ENCODE measurements around the gene PSORS1C1.

PSORS1C1 gene

DNA sequence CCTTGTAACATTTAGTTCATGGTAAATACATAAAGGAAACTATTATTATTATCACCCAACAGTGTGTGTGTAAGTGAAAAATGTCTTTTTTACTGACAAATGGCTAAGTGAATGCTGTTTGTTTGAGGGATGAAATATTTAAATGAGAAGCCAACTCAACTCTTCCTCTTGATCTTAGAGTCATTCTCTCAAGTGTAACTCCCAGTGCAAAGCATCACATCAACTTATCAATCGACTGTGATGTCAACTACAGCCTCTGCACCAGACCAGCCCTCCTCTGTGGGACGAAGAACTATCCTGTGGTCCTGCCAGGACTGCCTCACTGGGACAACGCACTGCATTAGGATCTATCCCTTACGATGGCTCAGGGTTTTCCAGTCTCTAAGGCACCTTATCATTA, 7.5 kb upstream of the PSORS1C1 start:
- H3K27me3 ChIP-seq (ENCODE audit: insufficient read depth, poor library complexity, severe bottlenecking), result no peaks in the 10 kb centered on the region
- DNase-seq (ENCODE audit: low read depth in 1 of 2, low spot score in 1 of 2), result no peak
- TF ChIP-seq GABPA (IDR thresholded peaks at IDR 0.05; ENCODE audit: low read depth) (no peak), REST (IDR thresholded peaks at IDR 0.05; ENCODE audit: insufficient replicate concordance, low read depth) (no peak), CTCF (IDR thresholded peaks at IDR 0.05; ENCODE audit: insufficient read depth, low read length) (no peak), POLR2AphosphoS5 (IDR thresholded peaks at IDR 0.05; ENCODE audit: low read depth) (no peak), SPI1 (IDR thresholded peaks at IDR 0.05; ENCODE audit: borderline replicate concordance, low read depth) (no peak)
- H3K27ac ChIP-seq (replicated peaks), result no peak overlapping the region
- no peak overlapping the region for H3K4me3 ChIP-seq (replicated peaks; ENCODE audit: insufficient read depth, low read length)

DNA sequence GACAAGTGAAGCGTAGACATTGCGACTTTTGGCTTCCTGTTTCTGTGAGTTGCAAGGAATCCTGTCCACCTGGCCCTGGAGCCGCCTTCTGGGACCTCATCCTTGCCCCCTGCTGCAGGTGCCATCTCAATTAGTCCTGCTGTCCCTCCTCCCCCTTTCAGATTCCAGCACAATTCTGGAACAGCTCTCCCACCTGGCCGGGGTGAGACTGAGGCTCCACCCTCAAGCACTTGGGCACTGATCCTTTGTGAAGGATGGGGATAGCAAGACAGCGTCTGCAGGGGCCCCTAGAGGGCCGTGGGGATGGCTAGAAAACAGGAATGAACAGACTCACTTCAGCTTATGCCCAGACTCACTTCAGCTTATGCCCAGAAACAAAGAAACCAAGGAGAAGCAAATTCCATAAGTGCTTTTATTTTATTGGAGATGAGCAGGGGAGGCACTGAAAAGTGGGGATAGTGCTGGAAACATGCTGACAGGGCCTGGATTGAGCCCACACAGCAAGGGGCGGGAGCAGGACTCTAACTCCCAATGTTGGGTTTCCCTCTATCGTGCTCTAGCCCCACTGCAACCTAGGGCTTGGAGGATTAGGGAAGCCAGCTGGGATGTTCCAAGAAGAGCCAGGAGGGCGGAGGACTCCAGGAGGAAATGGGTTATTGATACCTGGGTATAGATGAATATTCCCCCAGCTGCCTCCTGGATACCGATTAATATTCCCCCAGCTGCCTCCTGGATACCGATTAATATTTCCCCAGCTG, 3.6 kb upstream of the PSORS1C1 start:
- peaks cover 6% of the 10 kb centered on the region for H3K27me3 ChIP-seq (ENCODE audit: insufficient read depth, poor library complexity, severe bottlenecking)
- TF ChIP-seq GABPA (IDR thresholded peaks at IDR 0.05; ENCODE audit: low read depth), result no peak
- TF ChIP-seq SPI1 (IDR thresholded peaks at IDR 0.05; ENCODE audit: borderline replicate concordance, low read depth), result no peak
- no peak for TF ChIP-seq POLR2AphosphoS5 (IDR thresholded peaks at IDR 0.05; ENCODE audit: low read depth)
- TF ChIP-seq CTCF (IDR thresholded peaks at IDR 0.05; ENCODE audit: insufficient read depth, low read length), result no peak
- no peak for TF ChIP-seq REST (IDR thresholded peaks at IDR 0.05; ENCODE audit: insufficient replicate concordance, low read depth)
- H3K4me3 ChIP-seq (replicated peaks; ENCODE audit: insufficient read depth, low read length), result no peak overlapping the region
- no peak for DNase-seq (ENCODE audit: low read depth in 1 of 2, low spot score in 1 of 2)
- H3K27ac ChIP-seq (replicated peaks), result no peak overlapping the region

GRCh38 chr6:31111712-31112111, 2.9 kb upstream of the PSORS1C1 start:
- TF ChIP-seq SPI1 (IDR thresholded peaks at IDR 0.05; ENCODE audit: borderline replicate concordance, low read depth) (no peak), GABPA (IDR thresholded peaks at IDR 0.05; ENCODE audit: low read depth) (no peak), REST (IDR thresholded peaks at IDR 0.05; ENCODE audit: insufficient replicate concordance, low read depth) (no peak), CTCF (IDR thresholded peaks at IDR 0.05; ENCODE audit: insufficient read depth, low read length) (no peak), POLR2AphosphoS5 (IDR thresholded peaks at IDR 0.05; ENCODE audit: low read depth) (no peak)
- no peak for DNase-seq (ENCODE audit: low read depth in 1 of 2, low spot score in 1 of 2)
- Histone ChIP-seq H3K27me3 (ENCODE audit: insufficient read depth, poor library complexity, severe bottlenecking) (peaks cover 6% of the 10 kb centered on the region), H3K27ac (replicated peaks) (no peak overlapping the region), H3K4me3 (replicated peaks; ENCODE audit: insufficient read depth, low read length) (no peak overlapping the region)

All from HL-60 (cell line).